Muscle layer of colon (tissue), 2 donors: Measurements from ENCODE around the gene APLP2.
"Not testable (repeated sequence)": the region's sequence is repeated elsewhere in the genome, so short reads cannot be mapped to it uniquely, and the experiment has no call there.

Experiments used
- H3K27ac ChIP-seq: one replicate; pipeline ENCODE4 v1.7.0; 2013; ENCODE audit warnings: low read depth, mild to moderate bottlenecking, low read length, moderate library complexity
- H3K27me3 ChIP-seq, 2 donors: one replicate each; pipeline ENCODE4 v1.7.0; 2013; ENCODE audit warnings: low read length in 2 of 2, mild to moderate bottlenecking in 2 of 2; ENCODE audit not compliant: insufficient read depth in 2 of 2, control insufficient read depth in 1 of 2
- H3K36me3 ChIP-seq: one replicate; pipeline ENCODE4 v1.7.0; 2013; ENCODE audit warnings: mild to moderate bottlenecking, low read length; ENCODE audit not compliant: insufficient read depth
- H3K4me1 ChIP-seq: one replicate; pipeline ENCODE4 v1.7.0; 2013; ENCODE audit warnings: mild to moderate bottlenecking, low read length; ENCODE audit not compliant: insufficient read depth
- H3K4me3 ChIP-seq, 2 donors: one replicate each; pipeline ENCODE4 v1.7.0; 2013; ENCODE audit warnings: low read length in 2 of 2, low read depth in 1 of 2, mild to moderate bottlenecking in 1 of 2, moderate library complexity in 1 of 2
- H3K9ac ChIP-seq: one replicate; pipeline ENCODE4 v1.7.0; 2013; ENCODE audit warnings: low read length
- H3K9me3 ChIP-seq: one replicate; pipeline ENCODE4 v1.7.0; 2013; ENCODE audit warnings: mild to moderate bottlenecking, low read length
- donor health status: abdominal sarcoma.
- donor health status: Adenocarcinoma of cecum.

Gene APLP2

DNA sequence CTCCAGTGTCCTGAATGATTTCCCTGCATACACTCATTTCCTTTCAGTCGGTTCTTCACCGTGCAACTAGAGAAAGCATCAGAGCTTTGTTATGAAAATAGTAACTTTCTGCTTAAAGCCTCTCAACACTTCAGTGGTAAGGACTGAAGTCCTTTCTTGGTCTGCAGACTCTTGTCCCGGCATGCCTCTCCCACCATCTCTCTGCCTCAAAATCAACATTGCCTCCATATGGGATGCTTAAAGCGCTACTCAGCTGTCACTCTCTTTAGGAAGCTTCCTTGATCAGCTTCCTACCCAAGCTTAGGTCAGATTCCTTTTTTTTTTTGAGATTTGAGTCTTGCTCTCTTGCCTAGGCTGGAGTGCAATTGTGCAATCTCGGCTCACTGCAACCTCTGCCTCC is 36.7 kb downstream of the APLP2 start:
- H3K4me3 ChIP-seq, result no peak overlapping the region
- peaks cover 17% of the 10 kb centered on the region for H3K36me3 ChIP-seq
- no peak overlapping the region for H3K9ac ChIP-seq
- H3K4me1 ChIP-seq, result peaks cover 26% of the 10 kb centered on the region
- no peaks in the 10 kb centered on the region for H3K27me3 ChIP-seq
- no peaks in the 10 kb centered on the region for H3K9me3 ChIP-seq
- H3K27ac ChIP-seq, result no peak overlapping the region

DNA sequence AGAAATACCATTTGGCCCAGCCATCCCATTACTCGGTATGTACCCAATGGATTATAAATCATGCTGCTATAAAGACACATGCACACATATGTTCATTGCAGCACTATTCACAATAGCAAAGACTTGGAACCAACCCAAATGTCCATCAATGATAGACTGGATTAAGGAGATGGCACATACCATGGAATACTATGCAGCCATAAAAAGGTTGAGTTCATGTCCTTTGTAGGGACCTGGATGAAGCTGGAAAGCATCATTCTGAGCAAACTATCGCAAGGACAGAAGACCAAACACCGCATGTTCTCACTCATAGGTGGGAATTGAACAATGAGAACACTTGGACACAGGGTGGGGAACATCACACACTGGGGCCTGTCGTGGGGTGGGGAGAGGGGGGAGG is 39.0 kb downstream of the APLP2 start:
- not testable (repeated sequence) for H3K4me1 ChIP-seq, H3K27me3 ChIP-seq, H3K4me3 ChIP-seq, H3K9me3 ChIP-seq, H3K27ac ChIP-seq, H3K9ac ChIP-seq
- peaks cover 21% of the 10 kb centered on the region for H3K36me3 ChIP-seq

GRCh38 chr11:130109386-130109785 is 39.7 kb downstream of the APLP2 start:
- Histone ChIP-seq H3K4me3 (no peak overlapping the region), H3K27me3 (no peaks in the 10 kb centered on the region), H3K27ac (no peak overlapping the region), H3K36me3 (peaks cover 21% of the 10 kb centered on the region), H3K4me1 (no peaks in the 10 kb centered on the region), H3K9ac (no peak overlapping the region), H3K9me3 (no peaks in the 10 kb centered on the region)

- no peak overlapping the region for H3K27ac ChIP-seq
- H3K36me3 ChIP-seq, result peaks cover 21% of the 10 kb centered on the region
- no peak overlapping the region for H3K4me3 ChIP-seq
- H3K4me1 ChIP-seq, result peaks cover 4% of the 10 kb centered on the region
- no peaks in the 10 kb centered on the region for H3K27me3 ChIP-seq
- H3K9ac ChIP-seq, result no peak overlapping the region
- H3K9me3 ChIP-seq, result no peaks in the 10 kb centered on the region
Measured at GRCh38 chr11:130110339-130111108, 40.8 kb downstream of the APLP2 start.

DNA sequence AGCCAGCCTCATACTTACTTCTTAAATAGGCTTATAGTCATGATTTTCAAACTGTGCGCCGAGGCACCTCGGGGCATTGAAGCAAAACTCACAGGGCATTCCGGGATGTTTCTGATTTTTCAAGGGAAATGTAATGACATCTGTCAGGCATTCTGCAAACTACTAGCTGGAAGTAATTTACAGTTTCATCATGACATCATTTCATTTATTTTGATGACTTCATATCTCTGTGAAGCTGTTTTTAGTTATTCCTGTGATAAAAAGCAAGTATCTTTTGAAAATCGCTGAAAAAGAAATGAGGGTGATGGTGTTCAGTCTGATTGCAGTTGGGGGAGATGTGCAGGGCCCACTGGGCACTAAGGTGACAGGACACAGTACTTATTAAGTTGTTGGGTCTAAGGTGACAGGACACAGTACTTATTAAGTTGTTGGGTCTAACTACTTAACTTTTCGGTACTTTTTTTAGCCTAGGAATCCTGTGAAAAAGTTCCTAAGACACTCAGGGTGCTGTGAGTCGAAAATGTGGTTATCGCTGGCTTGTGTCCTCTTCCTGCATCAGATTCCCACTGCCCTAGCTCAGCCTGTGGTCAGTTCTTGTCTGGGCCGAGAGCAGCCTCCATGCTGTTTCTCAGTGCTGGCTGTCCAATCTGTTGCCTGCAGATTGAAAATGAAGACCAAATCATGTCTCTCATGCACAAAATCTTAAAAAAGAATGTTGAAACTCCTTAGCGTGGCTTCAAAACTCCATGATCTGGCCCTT is 42.6 kb downstream of the APLP2 start:
- no peak overlapping the region for H3K9ac ChIP-seq
- no peaks in the 10 kb centered on the region for H3K9me3 ChIP-seq
- peaks cover 6% of the 10 kb centered on the region for H3K4me1 ChIP-seq
- no peak overlapping the region for H3K4me3 ChIP-seq
- peaks cover 17% of the 10 kb centered on the region for H3K36me3 ChIP-seq
- no peaks in the 10 kb centered on the region for H3K27me3 ChIP-seq
- no peak overlapping the region for H3K27ac ChIP-seq

- H3K9me3 ChIP-seq, result no peaks in the 10 kb centered on the region
- no peaks in the 10 kb centered on the region for H3K27me3 ChIP-seq
- H3K4me1 ChIP-seq, result peaks cover 6% of the 10 kb centered on the region
- no peak overlapping the region for H3K4me3 ChIP-seq
- H3K9ac ChIP-seq, result no peak overlapping the region
- no peak overlapping the region for H3K27ac ChIP-seq
- peaks cover 17% of the 10 kb centered on the region for H3K36me3 ChIP-seq
Measured at GRCh38 chr11:130114281-130114680, 44.6 kb downstream of the APLP2 start.

DNA sequence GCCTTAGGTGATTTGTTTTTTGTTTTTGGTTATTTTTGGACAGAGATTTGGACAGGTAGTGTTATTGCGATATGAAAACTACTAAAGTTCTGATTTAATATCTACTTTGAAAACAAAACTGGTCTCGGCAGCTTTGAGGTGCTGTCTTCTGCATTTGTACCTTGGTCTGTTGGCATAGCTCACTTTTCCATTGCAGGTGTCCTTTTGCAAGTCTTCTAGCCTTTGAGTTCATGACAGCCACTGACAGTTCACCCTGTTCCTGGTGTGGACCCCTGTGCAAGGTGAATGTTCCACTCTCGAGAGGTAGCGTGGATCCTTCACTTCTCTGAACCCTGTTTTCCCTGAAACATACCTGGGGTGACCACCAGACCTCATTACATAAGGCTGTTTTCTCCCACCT is 45.0 kb downstream of the APLP2 start:
- no peak overlapping the region for H3K27ac ChIP-seq
- H3K27me3 ChIP-seq, result no peaks in the 10 kb centered on the region
- no peak overlapping the region for H3K4me3 ChIP-seq
- no peak overlapping the region for H3K9ac ChIP-seq
- H3K4me1 ChIP-seq, result peaks cover 6% of the 10 kb centered on the region
- peaks cover 17% of the 10 kb centered on the region for H3K36me3 ChIP-seq
- no peaks in the 10 kb centered on the region for H3K9me3 ChIP-seq

GRCh38 chr11:130115218-130115617 is 45.5 kb downstream of the APLP2 start:
- H3K4me1 ChIP-seq, result peaks cover 6% of the 10 kb centered on the region
- no peaks in the 10 kb centered on the region for H3K9me3 ChIP-seq
- no peak overlapping the region for H3K4me3 ChIP-seq
- H3K27me3 ChIP-seq, result no peaks in the 10 kb centered on the region
- H3K36me3 ChIP-seq, result peaks cover 14% of the 10 kb centered on the region
- no peak overlapping the region for H3K27ac ChIP-seq
- no peak overlapping the region for H3K9ac ChIP-seq

GRCh38 chr11:130118165-130118564 is 48.5 kb downstream of the APLP2 start:
- Histone ChIP-seq H3K27ac (no peak overlapping the region), H3K9ac (no peak overlapping the region), H3K36me3 (peaks cover 13% of the 10 kb centered on the region), H3K4me1 (peaks cover 6% of the 10 kb centered on the region), H3K4me3 (no peak overlapping the region), H3K9me3 (no peaks in the 10 kb centered on the region), H3K27me3 (no peaks in the 10 kb centered on the region)

DNA sequence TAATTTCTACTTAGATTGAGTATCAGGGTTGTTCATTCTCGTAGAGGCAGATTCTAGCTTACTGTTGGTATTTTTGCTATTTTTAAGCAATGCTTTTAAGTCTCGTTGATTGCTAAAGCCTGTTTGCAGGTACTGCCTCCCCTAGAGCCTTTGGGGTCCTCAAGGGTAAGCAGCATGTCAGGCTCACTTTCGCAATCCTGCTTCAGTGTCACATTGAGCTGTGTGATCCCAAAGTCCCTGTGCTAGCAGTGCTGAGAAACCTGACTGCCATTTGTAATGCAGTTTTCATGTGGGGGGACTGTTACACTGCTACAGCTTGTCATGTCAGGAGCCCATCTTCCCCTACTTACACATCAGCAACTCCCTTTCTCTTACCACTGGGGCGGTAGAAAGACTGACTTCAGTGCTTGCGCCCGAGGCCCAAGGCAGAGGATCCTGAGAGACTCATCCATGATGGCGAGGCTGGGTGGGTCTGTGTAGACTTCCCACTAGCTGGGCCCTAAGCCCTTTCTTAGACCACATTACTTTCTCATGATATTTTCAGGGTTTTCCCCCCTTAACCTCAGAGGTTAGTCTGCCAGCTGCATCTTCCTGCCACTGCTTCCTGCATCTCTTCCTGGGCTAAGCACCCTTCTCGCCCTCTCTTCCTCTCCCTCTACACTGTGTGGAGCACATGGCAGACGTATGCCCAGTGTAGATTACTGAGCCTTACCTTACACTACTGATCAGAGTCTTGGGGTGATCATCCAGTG is 49.1 kb downstream of the APLP2 start:
- no peaks in the 10 kb centered on the region for H3K27me3 ChIP-seq
- no peak overlapping the region for H3K4me3 ChIP-seq
- no peak overlapping the region for H3K9ac ChIP-seq
- H3K4me1 ChIP-seq, result peaks cover 6% of the 10 kb centered on the region
- H3K9me3 ChIP-seq, result no peaks in the 10 kb centered on the region
- no peak overlapping the region for H3K27ac ChIP-seq
- peaks cover 19% of the 10 kb centered on the region for H3K36me3 ChIP-seq

DNA sequence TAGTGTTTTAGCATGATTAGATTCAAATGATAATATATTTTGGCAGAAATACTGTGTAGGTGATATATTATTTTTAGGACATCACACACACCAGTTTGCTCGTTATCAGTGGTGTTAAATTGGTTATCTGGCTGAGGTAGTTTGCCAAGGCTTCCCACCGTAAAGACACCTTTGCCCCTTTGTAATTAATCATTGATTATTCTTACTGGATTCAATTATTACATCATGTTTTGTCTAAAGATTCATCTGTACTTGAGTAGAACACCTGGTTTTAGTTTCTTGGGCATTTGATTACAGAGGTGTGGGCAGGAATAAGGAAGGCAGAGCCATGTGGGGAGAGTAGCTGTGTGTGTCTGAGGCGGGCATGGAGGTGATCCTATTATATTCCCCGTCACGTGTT is 50.4 kb downstream of the APLP2 start:
- Histone ChIP-seq H3K36me3 (peaks cover 30% of the 10 kb centered on the region), H3K27me3 (no peaks in the 10 kb centered on the region), H3K4me3 (no peak overlapping the region), H3K9ac (no peak overlapping the region), H3K27ac (no peak overlapping the region), H3K9me3 (no peaks in the 10 kb centered on the region), H3K4me1 (peaks cover 11% of the 10 kb centered on the region)
